Umbilical cord (tissue), 2 donors: ENCODE measurements around the gene PHIP. TPM values are rescaled to one million over a fixed set of nuclear protein-coding genes. Genes with fewer than 3 reads are reported as not detected.
"Not testable (repeated sequence)": the region's sequence is repeated elsewhere in the genome, so short reads cannot be mapped to it uniquely, and the experiment has no call there.

ENCODE experiments used
- DNase-seq: peaks from one replicate; pipeline ENCODE4 v3.0.0-alpha.2; 2015; ENCODE audit warnings: low spot score
- total RNA-seq: library from RNA; depleted of rRNA; stranded (reverse); fragments of >200 nt; gene quantifications from one replicate; pipeline ENCODE4 v1.2.3, GENCODE V29; 2014; ENCODE audit warnings: low replicate concordance; ENCODE audit not compliant: insufficient read depth

PHIP gene
- 38.8 TPM for total RNA-seq

GRCh38 chr6:79078075-79078969, at the start of gene PHIP:
Gene PHIP, minus strand, starts transcription at chr6:79078254. Its CDS starts 186 bp downstream, at chr6:79078068.
- DNase-seq, result peak; percentile 97

DNA sequence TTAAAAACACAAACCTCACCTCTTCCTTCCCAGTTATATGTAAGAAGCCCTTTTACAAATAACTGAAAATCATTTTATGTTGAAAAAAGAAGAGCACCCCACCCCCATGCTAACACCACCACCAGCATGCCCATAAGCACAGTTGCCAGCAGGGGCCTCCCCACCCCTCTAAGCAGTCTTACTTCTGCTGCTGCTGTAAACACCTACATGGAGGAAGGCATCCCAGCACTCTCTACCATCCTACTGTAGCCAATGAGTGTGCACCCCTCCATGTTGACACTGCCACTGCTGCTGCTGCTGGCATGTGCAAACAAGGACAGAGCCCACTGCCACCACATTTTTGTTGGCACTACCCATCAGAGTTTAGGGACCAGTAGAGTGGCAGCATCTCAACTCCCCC, 49.6 kb upstream of the PHIP start:
- no peak for DNase-seq

GRCh38 chr6:79119217-79119616, 41.2 kb upstream of the PHIP start:
- DNase-seq, result no peak

DNA sequence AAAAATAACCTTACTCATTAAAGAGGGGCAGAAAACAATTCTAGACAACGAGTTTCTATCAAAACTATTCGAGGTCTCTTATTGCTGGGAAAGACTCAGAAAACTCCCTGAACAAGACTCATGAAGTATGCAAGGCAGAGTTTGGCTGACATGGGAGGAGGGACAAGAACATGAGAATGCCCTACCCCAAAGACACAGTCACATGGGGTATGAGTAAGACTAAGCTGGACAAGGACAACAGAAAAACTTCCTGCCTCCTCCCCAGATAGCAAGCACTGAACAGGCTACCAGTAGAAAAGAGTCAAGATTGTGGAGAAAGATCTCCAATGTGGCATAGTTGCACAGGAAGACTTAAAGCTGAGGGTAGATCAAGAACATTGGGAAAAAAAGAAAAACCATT, 39.7 kb upstream of the PHIP start:
- DNase-seq, result no peak

DNA sequence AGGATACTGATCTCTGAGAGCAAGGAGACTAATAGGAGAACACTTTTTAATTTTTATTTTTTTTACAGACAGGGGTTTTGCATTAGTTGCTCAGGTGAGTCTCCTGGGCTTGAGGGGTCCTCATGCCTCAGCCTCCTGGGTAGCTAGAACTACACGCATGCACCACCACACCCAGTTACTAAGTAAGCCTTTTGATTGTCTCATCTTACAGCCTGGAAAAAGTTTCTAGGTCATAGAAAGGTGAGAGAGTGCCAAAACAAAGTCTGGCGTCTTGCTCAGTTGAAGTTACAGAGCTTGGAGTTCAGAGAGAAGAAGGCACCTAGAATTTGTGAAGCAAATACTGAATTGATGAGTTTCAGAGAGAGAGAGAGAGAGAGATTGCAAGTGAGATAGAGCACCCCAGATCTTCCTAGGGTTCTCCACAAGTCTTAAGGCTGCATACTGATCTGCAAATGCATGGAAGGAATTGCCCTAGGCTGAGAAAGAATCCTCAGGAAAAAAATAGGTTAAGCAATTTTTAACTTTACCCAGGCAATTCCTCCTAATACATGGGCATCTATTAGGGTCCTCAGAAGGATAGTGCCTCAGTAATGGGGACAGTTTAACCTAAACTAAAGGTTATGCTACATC, 37.6 kb upstream of the PHIP start:
- DNase-seq, result no peak

- no peak for DNase-seq
Observed at GRCh38 chr6:79111549-79111948, 33.5 kb upstream of the PHIP start.

DNA sequence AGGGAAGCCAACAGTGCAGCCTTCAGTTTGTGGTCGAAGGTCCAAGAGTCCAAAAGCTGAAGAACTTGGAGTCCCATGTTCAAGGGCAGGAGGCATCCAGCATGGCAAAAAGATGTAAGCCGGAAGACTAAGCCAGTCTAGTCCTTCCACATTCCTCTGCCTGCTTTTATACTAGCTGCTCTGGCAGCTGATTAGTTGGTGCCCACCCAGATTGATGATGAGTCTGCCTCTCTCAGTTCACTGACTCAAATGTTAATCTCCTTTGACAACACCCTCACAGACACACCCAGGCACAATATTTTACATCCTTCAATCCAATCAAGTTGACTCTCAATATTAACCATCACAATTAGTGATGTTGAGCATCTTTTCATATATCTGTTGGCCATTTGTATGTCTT, 23.1 kb upstream of the PHIP start:
- DNase-seq, result no peak

- DNase-seq, result no peak
Observed at GRCh38 chr6:79100304-79100703, 22.2 kb upstream of the PHIP start.

- DNase-seq, result no peak
Observed at GRCh38 chr6:79094938-79095337, 16.9 kb upstream of the PHIP start.

GRCh38 chr6:79091801-79092200, 13.7 kb upstream of the PHIP start:
- DNase-seq, result not testable (repeated sequence)

DNA sequence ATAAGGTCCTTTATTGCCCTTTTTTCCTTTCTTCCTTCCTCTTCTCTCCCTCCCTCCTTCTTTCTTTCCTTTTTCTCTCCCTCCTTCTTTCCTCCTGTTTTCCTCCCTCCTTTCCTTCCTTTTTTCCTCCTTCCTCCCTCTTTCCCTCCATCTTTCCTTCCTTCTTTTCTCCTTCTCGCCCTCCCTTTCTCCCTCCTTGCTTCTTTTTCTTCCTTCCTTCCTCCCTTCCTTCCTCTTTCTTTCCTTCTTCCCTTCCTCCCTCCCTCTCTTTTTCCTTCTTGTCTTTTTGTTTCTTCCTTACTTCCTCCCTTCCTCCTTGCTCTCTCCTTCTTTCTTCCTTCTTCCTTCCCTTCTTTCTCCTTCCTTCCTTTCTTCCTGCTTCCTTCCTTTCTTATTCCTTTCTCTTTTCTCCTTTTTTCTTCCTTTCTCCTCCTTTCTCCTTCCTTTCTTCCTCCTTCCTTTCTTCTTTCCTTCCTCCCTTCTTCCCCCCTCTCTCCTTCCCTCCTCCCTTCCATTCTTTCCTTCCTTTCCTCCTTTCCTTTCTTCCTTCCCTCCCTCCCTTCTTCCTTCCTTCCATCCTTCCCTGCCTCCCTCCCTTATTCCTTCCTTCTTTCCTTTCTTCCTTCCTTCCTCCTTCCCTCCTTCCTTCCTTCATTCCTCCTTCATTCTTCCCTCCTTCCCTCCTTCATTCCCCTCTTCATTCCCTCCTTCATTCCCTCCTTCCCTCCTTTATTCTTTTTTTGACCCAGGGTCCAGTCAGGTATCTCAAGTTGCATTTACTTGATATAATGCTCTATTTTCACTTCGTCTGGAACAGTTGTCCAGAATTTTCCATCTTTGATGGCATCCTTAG, 11.7 kb upstream of the PHIP start:
- DNase-seq, result no peak

DNA sequence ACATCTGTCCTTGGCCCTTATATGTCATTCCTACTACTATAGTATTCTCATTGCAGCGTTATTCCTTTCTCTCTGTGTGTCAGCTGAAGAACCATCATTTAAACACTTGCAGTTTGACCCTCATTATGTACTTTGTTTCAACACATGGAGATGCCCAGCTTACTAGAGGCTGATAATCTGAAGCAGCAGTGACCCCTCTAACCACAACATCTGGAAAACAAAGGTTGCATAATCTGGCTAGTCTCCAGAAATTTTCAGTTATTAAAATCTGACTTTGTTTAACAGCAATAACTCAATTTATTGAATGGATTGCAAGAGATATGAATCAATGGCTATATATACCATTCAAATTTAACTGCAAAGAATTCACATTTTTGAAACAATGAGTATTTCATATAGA, 6.6 kb upstream of the PHIP start:
- DNase-seq, result no peak

GRCh38 chr6:79082304-79082703, 4.2 kb upstream of the PHIP start:
- no peak for DNase-seq

DNA sequence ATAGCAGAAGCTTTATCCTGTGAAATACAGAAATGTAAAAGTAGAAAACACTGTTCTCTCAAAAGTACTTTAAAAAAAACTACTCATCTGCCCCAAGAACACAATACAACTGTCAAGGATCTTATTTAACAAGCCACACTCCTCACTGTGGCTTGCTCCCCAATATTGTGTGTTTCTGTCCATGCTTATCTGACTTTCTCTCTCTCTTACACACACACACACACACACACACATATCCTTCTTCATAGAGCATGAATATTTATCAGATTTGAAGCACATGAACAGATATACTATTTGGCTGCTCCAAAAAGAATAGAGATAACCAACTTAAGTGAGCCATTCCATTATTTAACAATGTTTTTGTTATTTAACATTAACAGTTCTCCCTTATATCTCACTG, 3.6 kb upstream of the PHIP start:
- DNase-seq, result no peak

- DNase-seq, result peak; percentile 19
Observed at GRCh38 chr6:79079561-79080041, 1.5 kb upstream of the PHIP start.

DNA sequence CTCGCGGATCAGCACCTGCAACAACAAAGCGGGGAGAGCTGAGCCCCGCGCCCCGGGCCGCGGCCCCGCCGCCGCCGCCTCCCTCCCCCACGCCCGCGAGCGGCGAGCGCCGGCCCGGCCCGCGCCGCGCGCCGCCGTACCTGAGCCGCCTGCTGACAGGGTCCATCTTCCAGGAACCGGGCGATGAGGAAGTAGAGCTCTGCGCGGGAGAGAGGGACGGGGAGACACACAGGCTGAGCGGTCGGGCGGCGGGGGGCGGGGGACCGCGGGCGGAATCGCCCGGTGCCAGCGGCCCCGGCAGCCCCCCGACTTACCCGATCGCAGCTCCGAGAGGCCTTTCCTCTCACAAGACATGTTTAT, 359 bp downstream of the PHIP start:
- no peak for DNase-seq

- peak; percentile 92 for DNase-seq
Observed at GRCh38 chr6:79076782-79077641, 1.0 kb downstream of the PHIP start.

GRCh38 chr6:79076160-79076559, 1.9 kb downstream of the PHIP start:
- DNase-seq, result peak; percentile 33

DNA sequence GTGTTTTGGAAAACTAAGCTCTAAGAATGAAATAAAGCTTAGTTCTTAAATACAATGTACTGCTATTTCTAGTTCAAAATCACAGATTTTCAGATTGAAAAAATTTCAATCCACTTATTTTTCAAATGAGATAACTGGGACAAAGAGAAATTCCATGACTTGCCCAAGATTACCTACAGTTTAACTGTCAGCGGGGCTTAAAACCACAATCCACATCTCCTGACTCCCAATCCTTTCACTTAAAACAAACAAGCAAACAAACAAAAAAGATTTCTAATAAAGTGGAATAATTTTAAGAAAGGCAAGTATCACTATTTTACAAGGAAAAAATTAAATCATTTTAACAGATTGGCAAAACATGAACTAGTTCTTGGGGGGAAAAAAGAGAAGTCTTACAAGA, 4.2 kb downstream of the PHIP start:
- DNase-seq, result no peak

GRCh38 chr6:79072640-79073181, 5.3 kb downstream of the PHIP start:
- DNase-seq, result no peak

DNA sequence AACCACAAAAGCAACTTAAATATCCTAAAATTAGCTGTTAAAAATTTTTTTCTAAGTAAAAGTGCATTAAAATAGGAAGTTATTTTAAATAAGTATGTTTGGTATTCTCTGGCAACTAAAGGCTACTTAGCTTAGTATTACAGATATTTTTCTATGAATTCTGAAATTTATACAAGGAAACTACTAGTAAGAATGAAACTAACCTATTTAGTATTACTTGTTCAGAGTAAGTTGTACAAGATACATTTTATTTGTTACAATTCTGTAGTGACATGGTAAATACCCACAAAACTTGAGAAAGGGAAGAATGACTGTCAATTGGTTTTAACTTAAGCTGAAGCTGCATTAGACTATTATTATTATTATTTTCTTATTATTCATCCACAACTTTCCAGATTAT, 6.5 kb downstream of the PHIP start:
- DNase-seq, result no peak
